GM06990 (cell line): ENCODE measurements around the gene SEMA3F.

Experiments
- DNase-seq: peaks from one replicate; pipeline ENCODE4 v3.0.0-alpha.2; 2011; ENCODE audit not compliant: insufficient read length; ENCODE audit errors: extremely low read depth
- H3K27me3 ChIP-seq: replicated peaks from 2 replicates; pipeline ENCODE4 v1.6.0; 2011; ENCODE audit warnings: low read length; ENCODE audit not compliant: control insufficient read depth, insufficient read depth
- H3K36me3 ChIP-seq: 2 replicates; pipeline ENCODE4 v1.5.1; 2011; ENCODE audit warnings: low read length; ENCODE audit not compliant: control insufficient read depth, insufficient read depth
- H3K4me3 ChIP-seq: replicated peaks from 2 replicates; pipeline ENCODE4 v1.5.1; 2011; ENCODE audit warnings: low read depth, mild to moderate bottlenecking, control low read depth, low read length
- TF ChIP-seq, protein P1 (sequence below): IDR thresholded peaks from 2 replicates; pipeline ENCODE4 v1.5.1; 2011; ENCODE audit warnings: low read length, control low read depth, mild to moderate bottlenecking, inconsistent platforms; ENCODE audit not compliant: insufficient read depth, poor library complexity, severe bottlenecking

The SEMA3F gene

DNA sequence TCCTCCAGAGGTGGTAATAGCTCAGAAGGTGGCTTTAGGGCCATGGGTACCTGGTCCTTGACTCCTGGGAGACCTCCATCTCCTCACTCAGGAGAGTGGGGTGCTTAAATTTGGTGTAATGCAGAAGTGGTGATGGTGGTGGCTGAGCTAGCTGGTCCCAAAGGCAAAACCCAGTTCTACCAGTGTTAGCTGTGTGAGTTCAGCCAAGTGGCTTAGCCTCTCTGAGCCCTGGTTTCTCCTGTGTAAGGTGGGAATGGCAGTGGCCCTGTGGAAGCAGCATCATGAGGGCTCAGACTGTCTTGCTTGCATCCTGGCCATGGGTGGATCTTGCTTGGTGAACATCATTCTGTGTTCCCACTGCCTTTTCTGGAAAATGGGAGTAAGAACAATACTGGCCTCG, 9.4 kb downstream of the SEMA3F start:
- Histone ChIP-seq H3K4me3 (no peak overlapping the region), H3K36me3 (no peaks in the 10 kb centered on the region), H3K27me3 (no peaks in the 10 kb centered on the region; the same call in none of the 2 replicates)
- TF ChIP-seq, protein P1, sequence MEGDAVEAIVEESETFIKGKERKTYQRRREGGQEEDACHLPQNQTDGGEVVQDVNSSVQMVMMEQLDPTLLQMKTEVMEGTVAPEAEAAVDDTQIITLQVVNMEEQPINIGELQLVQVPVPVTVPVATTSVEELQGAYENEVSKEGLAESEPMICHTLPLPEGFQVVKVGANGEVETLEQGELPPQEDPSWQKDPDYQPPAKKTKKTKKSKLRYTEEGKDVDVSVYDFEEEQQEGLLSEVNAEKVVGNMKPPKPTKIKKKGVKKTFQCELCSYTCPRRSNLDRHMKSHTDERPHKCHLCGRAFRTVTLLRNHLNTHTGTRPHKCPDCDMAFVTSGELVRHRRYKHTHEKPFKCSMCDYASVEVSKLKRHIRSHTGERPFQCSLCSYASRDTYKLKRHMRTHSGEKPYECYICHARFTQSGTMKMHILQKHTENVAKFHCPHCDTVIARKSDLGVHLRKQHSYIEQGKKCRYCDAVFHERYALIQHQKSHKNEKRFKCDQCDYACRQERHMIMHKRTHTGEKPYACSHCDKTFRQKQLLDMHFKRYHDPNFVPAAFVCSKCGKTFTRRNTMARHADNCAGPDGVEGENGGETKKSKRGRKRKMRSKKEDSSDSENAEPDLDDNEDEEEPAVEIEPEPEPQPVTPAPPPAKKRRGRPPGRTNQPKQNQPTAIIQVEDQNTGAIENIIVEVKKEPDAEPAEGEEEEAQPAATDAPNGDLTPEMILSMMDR: no peak
- DNase-seq: no peak

DNA sequence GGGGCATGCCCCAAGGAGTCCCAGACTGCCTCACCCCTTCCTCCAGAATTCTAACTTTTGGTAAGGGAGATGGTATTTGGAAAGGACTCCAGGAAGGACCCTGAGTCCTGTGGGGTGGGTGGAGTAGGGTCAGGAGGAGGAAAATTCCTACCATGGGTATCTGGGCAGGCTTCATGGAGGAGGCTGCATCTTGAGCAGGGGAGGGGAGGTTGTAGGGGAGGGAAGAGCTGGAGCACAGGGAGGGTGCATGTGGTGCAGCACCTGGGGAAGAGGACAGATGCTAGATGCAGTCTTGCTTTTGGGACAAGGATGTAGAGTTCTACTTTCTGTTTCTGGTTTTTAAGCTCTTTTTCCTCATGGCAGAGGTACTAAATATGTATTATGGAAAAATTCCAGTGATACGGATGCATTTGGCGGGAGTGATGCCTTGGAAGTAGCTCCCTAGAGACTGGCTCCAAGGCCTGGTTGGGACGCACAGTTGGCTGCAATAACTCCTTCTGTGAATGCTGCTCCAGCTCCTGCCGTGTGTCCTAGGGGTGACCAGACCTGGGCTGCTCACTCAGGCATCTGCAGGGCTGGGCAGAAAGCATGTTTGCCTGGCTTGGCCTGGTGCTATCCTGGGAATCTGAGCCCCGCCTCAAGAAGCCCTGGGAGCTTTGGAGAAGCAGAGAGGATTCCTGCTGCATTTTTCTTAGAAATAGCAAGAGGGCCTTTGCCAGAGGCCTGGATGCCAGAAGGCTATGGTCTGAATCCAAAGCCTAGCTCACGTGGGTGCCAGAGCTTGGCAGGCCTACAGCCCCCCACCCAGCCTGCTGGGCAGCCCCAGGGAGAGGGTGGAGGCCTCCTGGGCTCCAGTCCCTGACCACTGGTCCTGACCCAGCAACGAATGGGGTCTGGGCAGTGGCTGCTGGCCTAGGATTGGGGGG, 10.1 kb downstream of the SEMA3F start:
- no peaks in the 10 kb centered on the region for H3K36me3 ChIP-seq
- DNase-seq: no peak
- H3K4me3 ChIP-seq: no peak overlapping the region
- no peaks in the 10 kb centered on the region; the same call in none of the 2 replicates for H3K27me3 ChIP-seq
- TF ChIP-seq, protein P1: no peak

DNA sequence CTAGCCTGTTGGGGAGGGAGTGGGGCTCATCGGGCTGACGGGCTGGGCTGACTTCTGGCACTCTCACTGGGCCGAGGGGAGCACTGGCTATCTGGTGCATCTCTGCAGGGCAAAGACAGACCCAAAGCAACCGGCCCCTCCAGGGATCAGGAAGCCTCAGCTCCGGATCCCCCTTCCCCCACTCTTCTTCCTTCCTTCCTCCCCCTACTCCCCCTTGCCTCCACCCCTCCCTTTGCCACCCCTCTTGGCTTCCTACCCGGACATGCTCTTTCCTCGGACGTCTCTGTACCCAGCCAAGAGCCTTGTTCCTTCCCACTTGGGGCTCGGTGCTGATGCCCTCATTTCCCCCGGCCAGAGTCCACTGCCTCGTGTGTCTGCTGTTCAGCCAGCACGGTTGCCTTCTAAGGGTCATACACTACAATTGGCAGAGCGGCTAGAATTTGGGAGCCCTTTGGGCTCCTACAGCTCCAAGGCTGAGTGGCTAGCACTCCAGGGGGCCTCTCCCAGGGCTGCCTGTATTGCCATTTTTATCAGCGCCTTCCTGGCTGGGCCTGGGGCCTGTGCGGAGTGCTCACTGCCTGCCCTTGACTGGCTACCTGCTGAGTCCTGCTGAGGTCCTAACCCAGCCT, 10.9 kb downstream of the SEMA3F start:
- Histone ChIP-seq H3K36me3 (no peaks in the 10 kb centered on the region), H3K4me3 (no peak overlapping the region), H3K27me3 (no peaks in the 10 kb centered on the region; the same call in none of the 2 replicates)
- TF ChIP-seq, protein P1: no peak
- no peak for DNase-seq

DNA sequence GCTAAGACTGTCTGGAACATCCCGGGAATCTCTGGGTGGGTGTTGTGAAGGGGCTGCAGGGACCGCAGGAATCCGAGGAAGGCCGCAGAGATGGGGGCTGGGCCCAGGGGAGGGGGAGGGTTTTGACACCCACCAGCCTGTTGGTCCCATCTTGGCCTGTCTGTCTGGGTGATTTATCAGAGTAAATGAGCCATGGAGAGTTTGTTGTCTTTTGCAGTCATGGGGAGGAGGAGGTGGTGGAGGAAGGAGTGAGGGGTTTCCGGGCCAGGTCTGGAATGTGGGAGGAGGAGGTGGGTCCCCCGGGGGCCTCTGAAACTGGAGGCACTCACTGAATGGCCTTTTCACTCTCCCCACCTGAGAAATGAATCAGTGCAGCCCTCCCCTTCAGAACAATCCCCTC, 11.5 kb downstream of the SEMA3F start:
- TF ChIP-seq, protein P1: no peak
- Histone ChIP-seq H3K4me3 (no peak overlapping the region), H3K27me3 (no peaks in the 10 kb centered on the region; the same call in 1 of the 2 replicates), H3K36me3 (no peaks in the 10 kb centered on the region)
- no peak for DNase-seq

DNA sequence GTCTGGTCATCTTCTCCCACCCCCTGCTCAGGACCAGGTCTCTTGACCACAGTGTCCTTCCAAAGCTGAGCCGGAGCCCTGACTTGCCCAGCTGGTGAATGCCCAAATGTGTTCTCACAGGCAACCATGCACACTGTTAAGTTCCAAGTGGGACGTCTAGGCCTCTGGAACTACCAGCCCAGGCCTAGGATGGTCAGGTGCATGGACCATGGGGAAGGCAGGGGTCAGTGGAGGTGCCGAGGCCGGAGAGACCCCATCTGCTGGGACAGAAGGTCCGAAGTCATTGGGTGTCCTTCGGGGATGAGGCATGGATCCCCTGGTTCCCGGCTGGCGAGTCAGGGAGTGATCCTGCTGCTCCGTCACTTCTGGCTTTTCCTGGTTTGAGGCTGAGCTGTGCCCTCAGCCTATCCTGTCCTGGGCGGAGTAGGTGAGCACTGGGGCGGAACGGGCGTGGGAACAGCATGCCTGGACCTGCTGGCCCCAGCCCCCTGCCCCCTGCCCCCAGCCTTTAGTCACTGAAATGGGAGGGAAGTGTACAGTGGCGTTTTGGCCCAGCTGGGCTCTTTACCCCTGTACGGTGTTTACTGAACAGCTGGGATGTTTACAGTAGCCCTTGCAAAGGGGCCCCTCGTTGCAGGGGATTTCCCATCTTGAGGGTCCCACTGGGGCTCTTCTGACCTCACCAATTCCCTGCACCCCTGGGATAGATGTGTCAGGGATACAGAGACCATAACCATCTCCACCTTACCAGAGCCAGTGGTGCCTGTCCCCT, 12.1 kb downstream of the SEMA3F start:
- Histone ChIP-seq H3K27me3 (no peaks in the 10 kb centered on the region; the same call in 1 of the 2 replicates), H3K36me3 (no peaks in the 10 kb centered on the region), H3K4me3 (no peak overlapping the region)
- TF ChIP-seq, protein P1: no peak
- DNase-seq: no peak
